ENCODE measurements around the gene FYCO1.

Gene FYCO1

DNA sequence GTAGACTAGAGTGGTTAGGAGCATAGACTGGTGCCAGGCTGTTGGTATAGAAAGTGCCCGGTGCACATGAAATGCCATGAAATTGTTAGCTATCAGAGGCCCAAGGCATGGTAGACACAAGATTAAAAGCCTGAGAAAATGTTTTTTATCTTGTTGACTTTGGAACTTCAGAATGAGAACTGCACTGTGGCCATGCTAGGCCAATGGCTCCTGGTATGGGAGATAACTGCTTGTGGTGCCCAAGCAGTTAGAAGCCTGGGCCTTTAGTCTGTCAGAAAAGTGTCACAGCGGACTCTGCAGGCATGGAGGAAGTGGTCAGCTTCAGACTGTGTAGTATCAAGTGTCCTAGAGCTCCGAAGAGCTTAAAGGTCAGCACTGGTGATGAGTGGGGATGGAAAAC lies 11.9 kb downstream of the FYCO1 start:
- no peak for FAIRE-seq

DNA sequence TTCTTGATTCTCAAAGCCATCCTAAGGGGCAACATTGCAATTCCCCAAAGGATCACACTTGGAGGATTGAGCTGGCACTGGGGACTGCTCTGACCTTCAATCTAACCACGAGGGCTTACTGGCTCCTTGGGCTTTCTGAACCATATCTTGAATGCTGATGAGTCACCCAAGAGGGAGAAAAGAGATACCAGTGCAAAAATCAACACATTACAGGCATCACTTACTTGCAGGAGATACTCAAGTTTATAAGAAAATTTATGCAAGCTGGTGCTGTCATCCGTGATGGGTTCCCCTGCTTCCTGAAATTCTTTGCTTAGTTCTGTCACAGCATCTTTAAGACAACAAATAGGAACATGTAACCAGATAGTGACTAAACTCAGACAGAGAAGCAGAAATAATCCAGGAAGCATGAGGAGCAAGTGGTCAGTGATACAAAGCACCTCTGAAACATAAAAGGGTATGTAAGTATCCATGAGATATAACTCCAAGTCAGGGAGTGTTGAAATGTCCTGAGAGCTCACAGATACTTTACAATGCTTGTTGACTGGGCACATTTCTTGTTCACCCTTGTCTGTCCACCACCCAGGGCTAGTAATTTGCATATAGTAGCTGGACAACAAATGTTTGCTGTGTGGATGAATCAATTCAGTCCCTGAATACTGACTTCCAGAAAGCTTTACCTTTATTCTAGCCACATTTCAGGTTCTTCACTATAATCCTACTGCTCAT lies 14.1 kb downstream of the FYCO1 start:
- FAIRE-seq: no peak

DNA sequence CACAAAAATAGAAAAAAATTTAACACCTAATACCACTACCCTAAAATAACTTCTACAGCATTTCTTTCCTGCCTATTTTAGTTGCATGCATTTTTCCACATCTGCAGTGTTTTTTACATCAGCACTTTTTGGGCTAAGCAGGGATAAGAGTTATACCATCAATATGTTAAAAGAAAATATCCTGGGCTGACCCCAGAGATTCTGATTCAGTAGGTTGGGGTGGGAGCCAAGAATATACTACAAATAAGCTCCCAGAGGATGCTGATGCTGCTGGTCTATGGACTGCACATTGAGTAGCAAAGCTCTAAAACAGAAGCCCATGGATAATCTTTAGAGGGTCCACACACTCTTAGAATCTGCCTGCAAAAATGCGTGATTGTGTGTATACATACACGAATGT lies 14.8 kb downstream of the FYCO1 start:
- no peak for FAIRE-seq

DNA sequence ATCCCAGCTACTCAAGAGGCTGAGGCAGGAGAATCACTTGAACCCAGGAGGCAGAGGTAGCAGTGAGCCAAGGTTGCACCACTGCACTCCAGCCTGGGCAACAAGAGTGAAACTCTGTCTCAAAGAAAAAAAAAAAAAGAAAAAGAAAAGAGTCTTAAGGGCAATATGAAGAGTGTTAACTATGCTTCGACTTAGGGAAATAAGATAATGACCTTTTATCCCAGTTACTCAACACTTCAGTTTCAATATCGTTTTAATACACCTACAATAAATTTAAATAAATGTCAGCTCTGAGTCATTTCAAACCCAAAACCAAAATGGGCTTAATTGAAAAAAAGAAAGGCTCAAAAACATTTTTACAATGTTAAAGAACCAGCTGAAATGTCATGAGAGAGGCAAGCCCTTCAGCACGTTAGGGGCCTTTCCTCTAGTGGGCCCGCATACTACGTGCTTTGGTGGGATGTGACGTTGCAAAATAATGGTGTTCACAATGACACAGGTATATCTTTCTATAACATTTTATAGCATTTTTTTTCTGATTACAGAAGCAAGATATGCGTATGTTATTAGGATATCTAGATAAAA lies 15.3 kb downstream of the FYCO1 start:
- no peak for FAIRE-seq

DNA sequence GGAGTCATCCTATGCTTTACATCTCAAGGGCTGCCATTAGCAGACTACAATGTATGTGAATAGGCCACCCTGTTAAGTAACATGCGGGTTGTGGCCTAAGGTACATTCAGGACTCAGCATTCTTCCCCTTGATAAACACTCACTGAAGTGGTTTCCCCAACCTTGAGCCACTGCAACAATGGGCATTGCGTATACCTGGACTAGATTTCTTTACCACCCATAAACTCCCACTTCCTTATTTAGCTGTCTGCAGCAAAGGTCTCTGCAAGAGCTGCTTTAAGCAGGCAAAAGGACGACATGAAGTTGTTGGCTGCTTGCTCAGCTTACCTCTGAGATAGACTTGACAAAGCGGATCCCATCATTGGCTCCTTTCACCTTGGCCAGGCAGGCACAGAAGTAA lies 16.2 kb downstream of the FYCO1 start:
- FAIRE-seq: no peak

DNA sequence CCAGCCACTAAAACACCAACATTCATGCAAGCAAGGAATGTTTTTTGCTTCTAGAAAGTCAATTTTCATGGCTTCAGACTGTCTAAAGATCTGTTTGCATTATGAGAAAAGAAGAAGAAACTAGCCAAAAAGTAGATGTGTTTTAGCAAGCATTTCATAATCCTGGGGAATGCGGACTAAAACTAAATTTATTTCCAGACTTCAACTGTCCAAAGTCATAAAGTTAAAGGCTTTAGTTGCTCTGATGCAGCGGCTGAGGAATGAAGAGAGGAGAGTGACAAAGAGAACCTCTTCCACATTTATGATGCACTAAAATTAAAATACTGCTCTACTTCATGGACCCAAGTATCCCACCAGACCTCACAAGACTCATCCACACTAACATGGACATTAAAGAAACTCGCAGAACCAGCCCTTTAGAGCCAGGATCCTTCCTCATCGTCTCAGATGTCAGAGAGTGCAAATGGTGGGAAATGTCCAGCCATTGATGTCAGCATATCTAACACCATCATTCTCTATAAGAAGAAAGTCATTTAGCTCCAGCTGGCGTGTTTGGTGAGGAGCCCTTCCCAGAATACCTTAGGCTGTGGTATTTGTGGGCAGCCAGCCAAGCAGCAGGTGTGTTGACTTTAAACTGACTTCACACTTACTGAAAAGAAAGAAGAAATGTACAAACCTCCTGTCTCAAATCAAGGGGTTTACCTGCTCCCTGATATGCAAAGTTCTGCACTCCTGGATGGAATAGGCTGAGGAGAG lies 17.4 kb downstream of the FYCO1 start:
- no peak for FAIRE-seq

DNA sequence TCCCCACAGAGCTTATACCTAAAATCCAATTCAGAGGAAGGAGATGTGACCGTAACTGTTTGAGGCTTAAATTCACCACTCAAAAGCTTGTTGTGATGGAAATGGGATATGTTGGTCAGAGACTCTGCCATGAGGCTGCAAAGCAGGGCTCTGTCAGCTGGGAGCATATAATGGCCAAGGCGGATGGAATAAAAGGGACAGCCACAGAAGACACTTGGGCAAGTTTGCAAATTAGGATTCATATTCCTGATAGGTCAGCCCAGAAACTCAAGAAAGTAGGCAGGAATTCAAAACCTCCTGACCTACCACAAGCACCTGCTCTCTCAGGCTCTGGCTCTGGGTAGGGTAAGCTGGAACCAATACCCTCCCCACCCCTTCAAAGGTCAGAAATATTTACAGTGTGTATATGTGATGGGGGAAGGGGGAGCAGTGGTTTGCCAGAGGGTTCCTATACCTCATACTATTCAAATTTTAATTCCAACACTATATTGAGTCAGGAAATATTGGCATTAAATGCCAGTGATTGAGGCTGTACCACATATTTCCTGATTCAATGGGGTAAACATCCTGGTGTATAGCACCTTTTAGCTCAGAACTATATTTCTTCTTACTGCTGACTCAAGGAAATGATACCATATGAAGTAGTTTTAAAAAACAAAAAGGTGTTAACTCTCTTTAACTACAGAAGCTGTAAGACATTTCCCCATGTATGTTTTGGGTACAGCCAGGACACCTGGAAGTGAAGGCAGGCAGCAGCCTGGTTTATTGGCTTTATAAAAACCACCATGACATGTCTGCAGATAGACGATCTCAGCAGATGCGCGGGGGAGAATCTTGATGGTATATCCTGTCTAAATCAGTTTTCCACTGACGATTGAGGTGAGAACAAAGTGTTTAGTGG lies 19.2 kb downstream of the FYCO1 start:
- FAIRE-seq: no peak

DNA sequence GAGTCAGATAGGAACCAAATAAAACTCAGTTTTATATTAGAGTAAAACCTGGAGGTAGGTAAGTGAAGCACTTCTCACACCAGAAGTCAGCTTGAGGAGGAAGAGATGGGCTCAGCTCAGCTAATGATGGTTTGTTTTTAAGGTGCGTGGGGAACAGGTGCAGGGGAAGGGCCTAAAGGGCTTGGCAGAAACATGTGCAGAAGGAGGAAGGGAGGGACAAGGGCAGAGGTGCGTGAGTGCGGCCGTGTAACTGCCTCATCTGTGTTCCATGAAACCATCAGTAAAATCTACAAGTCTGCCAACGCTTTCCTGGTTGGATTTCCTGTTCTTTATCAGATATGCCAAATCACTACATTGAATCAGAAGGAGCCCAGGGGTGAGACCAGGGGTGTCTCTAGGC lies 19.9 kb downstream of the FYCO1 start:
- FAIRE-seq: no peak

DNA sequence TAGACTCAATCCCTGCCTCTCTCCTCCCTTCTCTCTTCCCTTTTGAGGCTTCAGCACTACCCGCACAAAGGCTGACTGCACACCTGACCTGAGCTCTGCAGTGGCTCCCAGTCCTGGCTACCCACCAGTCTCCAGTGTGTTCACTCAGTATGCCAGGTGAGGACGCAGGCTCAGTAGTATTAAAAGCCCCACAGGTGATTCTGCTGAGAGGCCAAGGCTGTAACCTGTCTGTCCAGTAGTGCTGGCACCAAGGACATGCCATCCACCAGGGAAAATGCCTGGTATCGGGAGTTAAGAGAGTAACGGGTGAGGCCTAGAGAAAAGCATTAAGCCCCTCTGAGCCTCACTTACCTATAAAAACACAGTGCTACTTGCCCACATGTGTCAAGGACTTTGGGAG lies 20.9 kb downstream of the FYCO1 start:
- no peak for FAIRE-seq

DNA sequence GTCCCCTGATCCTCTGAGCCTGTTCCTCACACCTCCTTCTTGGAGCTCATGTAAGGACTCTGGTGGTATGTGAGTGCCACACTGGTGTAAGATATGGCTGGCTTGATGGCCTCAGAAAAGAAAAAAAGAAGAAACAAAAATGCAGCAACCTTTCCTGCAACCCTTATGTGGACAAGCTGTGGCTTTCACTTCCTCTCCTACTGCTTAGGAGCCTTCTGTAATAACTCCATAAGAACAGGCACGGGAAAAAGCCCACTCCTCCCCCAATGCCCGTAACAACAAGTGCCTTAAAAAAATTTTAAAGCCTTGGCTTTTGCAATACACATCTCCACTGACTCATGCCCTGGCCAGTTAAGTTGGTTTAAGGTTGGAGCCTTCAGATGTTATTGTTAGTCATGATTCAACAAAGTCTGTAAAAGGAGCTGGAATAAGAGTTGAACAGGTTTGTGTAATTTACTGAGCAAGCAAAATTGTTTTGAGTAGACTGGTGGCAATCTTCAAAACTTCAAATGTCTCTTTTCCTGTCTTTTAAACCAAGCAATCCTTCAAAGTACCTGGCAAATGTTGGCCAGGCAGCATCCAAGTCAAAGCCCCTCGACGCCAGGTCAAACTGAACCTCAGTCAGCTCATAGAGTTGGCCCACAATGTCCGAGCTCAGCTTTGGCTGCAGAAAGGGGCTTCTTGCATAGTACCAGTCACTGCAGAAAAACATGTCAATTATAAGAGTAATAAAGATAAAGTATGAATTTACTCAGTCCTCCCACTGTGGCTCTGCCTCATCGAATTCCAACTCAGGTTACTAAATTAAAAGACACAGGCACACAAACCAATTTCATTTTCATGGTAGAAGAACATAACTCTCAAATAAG lies 22.9 kb downstream of the FYCO1 start:
- FAIRE-seq: no peak

DNA sequence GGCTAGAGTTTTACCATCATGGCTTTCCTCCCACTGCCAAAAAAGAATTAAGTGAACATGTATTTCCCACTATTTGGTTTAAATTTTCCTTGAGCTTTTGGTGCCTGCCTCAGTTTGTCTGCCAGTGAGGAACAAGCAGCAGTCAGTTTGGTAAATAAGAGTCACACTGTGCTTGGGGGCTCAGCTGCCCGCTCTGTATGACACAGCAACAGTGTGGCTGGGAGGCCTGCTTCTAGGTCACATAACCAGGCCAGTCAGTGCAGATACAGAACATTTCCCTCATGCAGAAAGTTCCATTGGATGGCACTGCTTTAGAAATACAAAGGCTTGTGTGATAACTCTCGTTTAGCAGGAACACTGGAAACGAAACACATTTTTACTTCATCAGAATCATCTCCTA lies 25.7 kb downstream of the FYCO1 start:
- FAIRE-seq: no peak

DNA sequence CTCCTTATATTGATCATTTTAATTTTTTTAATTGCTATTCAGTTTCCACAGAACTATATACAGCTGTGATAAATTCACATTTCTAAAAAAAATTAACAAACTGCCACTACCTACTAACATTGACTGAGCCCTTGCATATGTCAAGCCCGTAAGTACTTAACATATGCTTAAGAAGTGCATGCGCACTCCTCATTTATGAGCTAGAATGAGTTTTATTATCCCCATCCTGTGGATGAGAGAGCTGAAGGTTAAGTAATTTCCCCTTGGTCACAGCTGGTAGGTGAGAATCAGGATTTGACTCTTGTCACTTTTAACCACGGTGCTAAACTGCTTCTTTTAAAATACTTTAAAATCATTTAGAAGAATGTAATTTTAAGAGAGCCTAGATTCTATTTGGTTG lies 26.5 kb downstream of the FYCO1 start:
- no peak for FAIRE-seq

DNA sequence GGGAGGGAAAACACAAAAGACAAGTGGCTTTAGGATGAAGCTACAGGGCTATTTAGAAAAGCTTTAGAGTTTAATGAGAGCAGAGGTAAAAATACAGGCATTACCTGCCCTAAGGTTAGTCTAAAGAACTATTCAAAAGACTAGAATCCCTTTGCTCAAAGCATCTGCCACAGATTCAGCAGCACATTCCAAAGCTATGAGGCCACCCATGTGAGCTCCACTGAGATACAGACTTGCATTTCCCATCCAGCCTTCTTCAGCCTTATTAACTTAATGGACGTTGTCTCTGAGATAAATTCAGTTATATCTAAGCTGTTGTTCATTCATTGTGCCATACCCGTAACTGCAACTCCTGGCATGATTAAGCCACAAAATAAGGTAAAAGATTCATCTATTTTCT lies 26.9 kb downstream of the FYCO1 start:
- FAIRE-seq: no peak

DNA sequence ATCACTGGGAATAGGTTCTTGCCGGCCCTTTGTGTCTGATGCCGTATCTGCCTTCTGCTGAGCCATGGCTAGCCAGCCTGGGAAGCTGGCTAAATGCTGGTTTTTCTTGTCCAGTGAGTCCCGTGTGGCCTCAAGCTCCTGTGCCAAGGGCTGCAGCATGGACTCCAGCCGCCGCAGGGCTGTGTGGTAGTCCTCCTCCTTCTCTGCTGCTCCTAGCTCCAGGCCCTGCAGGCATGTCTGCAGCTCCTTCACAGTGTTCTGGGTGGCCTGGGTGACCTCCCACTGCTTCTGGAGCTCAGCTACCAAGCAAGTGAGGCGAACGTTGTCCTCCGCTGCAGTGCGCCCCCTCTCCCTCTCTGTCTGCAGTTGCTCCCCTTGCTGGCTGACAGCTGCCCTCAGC lies 27.5 kb downstream of the FYCO1 start:
- FAIRE-seq: no peak

DNA sequence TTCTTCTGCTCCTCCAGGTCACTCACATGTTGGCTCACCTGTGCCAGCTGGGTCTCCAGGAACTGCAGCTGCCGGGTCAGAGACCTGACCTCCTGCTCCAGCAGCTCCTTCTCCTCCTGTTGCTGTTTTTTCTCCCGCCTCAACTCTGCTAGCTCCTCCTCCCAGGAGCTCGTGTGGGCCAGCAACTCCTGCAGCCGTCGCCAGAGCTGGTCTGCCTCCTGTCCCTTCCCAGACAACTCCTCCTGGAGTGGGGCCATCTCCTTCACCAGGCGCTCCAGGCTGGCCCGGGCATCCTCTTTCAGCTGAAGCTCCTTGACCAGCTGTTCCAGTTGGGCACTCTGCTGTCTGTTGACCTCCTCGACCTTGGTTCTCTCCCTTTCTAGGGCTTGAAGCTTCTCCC lies 27.9 kb downstream of the FYCO1 start:
- FAIRE-seq: no peak

DNA sequence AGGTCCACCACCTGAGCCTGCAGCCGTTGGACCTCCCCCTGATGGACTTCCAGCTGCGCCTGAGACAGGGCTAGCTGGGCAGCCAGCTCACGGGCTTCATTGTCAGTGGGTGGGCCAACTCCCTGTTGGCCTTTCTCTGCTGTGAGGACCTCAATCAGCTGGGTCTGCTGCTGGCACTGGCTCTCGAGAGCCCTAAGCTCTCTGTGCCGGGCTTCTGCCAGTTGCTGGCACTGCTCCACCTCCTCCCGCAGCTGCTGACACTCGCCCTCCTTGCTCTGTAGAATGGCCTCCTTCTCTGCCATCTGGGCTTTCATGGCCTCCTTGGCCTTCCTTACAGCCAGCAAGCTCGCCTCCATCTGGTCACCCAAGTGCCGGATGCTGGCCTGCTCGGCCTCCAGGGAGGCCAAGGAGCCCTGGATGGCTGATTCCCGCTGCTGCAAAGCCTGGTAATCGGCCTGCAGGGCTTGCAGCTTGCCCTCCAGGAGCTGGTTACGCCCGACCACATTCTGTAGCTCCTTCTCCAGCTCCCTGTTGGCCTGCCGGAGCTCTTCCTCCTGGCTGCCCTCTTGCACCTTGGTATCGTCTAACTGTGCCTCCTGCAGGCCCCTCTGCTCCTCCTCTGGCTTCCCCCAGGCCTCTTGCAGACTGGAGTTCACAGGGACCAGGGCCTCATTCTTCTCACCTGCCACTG lies 28.5 kb downstream of the FYCO1 start:
- FAIRE-seq: no peak

DNA sequence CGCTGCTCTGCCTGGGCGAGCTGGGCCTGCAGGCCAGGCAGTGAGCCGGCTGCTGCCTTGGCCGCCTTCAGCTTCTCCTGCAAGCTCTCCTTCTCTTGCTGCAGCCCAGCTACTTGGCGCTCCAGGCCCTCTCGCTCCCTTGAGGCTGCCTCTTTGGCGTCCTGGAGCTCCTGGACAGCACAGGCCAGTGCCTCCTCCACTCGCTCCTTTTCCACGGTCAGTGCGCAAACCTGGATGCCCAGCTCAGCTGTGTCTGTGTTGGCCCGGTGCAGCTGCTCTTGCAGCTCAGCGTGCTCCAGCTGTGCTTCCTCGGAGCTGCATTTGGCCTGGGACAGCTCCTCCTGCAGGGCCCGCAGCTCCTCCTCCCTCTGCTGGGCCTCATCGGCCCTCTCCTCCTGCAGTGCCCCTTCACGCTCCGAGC lies 29.2 kb downstream of the FYCO1 start:
- no peak for FAIRE-seq

DNA sequence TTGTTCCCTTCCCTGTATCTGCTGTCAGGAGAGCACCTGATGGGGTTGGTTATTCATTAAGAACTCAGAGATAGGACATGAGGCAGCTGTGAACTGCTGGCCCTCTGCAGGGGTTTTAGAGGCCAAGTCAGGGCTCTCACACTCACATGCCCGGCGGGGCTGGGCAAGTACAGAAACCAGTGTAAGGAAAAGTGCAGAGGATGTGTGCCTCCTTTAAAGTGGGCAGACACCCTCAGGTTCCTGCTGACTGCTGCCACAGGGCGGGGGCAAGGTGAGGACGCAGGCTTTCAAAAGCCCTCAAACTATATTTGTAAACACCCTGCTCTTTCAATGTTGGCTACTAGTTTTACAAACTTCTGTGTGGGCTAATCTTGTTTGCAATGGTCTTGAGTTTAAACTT lies 30.0 kb downstream of the FYCO1 start:
- FAIRE-seq: no peak

DNA sequence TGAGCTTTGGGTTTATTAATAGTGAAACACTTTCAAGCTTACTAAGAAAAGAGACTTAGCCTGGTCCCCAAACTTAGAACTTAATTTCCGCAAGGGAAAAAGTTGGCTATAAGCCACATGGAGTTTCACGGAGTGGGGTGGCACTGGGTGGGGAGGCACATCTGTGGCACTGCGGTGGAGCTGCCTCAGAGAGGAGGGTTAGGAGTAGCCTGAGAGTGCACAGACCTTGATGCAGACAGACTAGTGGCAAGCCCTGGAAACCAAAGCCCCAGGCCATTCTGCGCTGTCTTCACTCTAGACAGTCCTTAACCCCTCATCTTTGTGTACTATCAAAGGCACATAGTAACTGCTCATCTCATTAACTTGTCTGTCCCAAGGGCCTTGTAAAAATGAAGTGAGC lies 30.4 kb downstream of the FYCO1 start:
- FAIRE-seq: no peak

DNA sequence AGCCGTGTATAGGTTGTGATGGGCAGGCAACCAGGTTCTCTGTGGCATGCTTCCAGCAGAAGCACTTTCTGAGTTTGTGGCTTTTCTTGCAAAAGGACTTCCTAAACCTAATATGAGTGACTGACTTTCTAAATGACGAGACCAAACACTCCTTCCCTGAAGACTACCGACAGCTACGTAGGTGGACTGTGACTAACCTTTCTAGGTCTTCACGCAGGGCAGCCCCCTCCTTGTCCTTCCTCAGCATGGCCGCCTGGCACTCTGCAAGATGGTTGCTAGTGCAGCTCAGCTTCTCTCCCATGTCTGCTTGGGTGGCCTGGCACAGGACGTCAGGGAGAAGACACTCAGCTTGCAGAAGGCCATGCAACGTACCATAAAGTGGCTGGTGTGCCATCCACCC lies 31.5 kb downstream of the FYCO1 start:
- FAIRE-seq: no peak

DNA sequence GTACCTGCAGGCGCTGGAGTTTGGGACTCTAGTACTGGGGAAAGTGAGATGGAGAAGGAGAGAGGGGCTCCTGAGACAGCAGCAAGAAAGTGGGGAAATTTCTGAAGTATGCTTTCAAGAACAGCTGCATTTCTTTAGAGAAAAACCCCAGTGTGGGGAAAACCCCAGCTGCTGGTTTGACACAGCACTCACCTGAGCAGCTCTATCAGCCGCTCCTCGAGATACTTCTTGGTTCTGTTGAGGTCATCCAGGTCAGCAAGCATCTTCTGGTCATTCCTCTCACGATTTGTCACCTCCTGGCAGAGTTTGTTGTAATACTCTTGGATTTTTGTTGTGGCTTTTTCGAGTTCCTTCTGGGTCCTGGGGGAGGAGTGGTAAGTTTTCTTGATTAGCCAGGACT lies 33.6 kb downstream of the FYCO1 start:
- no peak for FAIRE-seq

DNA sequence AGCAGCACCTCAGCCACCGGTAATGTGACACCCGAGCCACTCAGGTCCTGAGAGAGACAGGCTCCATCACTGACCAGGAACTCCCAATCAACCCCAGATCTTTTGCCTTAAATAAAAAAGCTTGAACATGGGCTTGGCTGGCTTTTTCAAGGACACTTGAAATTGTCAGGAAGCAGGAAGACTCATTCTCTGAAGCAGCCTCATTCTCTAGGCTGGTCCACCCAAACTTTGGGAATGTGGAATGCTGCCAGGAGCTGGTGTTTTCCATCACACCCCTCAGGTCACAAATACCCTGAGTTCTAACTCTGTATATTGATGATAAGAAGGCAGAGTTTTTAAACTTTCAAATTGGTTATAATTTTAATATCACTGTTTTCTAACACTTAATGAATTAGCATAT lies 35.3 kb downstream of the FYCO1 start:
- no peak for FAIRE-seq
